ENCODE data around the gene CTDNEP1. TPM values are rescaled to one million over a fixed set of nuclear protein-coding genes. Genes with fewer than 3 reads are reported as not detected.

CTDNEP1 gene
- polyA plus RNA-seq, 2 of the 4 experiments (the other 2 are of a cell fraction): 145 to 161 TPM

DNA sequence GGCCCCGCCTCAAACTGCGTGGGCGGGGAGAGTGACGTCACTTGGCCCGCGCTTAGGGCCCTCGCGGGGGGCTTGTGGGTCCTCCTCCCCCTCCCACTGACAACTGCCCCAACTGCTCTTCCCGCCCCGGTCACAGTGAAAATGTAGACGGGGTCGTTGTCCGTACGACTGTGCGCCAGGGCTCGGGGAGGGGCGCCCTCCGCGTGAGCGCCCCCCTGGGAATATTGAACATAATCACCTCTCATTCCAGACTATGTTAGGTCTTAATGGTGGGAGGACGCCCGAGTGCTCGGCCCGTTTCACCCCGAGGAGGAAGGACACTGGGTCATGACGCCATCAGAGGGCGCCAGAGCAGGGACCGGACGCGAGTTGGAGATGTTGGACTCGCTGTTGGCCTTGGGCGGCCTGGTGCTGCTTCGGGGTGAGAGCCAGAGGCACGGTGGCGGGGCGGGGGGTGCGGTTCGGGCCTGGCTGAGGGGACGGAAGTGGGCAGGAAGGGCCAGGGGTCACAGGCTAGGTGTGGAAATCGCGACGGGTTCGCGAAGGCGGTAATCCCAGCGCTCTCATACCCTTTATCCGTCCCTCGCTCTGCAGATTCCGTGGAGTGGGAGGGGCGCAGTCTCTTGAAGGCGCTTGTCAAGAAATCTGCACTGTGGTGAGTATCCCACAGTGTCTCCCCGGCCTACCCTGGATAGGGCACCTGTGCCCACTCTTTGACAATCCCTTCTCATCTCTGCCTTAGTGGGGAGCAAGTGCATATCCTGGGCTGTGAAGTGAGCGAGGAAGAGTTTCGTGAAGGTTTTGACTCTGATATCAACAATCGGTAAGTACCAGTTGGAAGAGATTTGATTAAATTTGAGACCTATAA is 876 bp upstream of the CTDNEP1 start, which contains the start of gene ELP5 (continued):
- no peak for TF ChIP-seq SREBF2 (IDR thresholded peaks at IDR 0.05)
- TF ChIP-seq, protein P1, sequence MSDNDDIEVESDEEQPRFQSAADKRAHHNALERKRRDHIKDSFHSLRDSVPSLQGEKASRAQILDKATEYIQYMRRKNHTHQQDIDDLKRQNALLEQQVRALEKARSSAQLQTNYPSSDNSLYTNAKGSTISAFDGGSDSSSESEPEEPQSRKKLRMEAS (IDR thresholded peaks at IDR 0.05): peak; percentile 82
- TF ChIP-seq, protein P2, sequence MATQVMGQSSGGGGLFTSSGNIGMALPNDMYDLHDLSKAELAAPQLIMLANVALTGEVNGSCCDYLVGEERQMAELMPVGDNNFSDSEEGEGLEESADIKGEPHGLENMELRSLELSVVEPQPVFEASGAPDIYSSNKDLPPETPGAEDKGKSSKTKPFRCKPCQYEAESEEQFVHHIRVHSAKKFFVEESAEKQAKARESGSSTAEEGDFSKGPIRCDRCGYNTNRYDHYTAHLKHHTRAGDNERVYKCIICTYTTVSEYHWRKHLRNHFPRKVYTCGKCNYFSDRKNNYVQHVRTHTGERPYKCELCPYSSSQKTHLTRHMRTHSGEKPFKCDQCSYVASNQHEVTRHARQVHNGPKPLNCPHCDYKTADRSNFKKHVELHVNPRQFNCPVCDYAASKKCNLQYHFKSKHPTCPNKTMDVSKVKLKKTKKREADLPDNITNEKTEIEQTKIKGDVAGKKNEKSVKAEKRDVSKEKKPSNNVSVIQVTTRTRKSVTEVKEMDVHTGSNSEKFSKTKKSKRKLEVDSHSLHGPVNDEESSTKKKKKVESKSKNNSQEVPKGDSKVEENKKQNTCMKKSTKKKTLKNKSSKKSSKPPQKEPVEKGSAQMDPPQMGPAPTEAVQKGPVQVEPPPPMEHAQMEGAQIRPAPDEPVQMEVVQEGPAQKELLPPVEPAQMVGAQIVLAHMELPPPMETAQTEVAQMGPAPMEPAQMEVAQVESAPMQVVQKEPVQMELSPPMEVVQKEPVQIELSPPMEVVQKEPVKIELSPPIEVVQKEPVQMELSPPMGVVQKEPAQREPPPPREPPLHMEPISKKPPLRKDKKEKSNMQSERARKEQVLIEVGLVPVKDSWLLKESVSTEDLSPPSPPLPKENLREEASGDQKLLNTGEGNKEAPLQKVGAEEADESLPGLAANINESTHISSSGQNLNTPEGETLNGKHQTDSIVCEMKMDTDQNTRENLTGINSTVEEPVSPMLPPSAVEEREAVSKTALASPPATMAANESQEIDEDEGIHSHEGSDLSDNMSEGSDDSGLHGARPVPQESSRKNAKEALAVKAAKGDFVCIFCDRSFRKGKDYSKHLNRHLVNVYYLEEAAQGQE (IDR thresholded peaks at IDR 0.05): no peak; the same call in 1 of the 2 replicates
- peak; percentile 35; the same call in 1 of the 2 replicates for TF ChIP-seq GATA3 (IDR thresholded peaks at IDR 0.05; ENCODE audit: borderline replicate concordance)
- peak in 1 of 2 experiments; percentile 90; a peak in 3 of 5 replicates for TF ChIP-seq JUN (IDR thresholded peaks at IDR 0.05)
- TF ChIP-seq HOXB13 (CRISPR knock-in tag; IDR thresholded peaks at IDR 0.05; ENCODE audit: low read depth): no peak
- no peak for TF ChIP-seq NFE2L2 (conservative IDR thresholded peaks at IDR 0.05; ENCODE audit: low read length)
- TF ChIP-seq RNF2 (IDR thresholded peaks at IDR 0.05; ENCODE audit: borderline replicate concordance, low read depth): no peak
- no peak for TF ChIP-seq NR3C1 (IDR thresholded peaks at IDR 0.05)
- TF ChIP-seq ZNF302 (CRISPR knock-in tag; IDR thresholded peaks at IDR 0.05): no peak
- peak in 1 of 2 experiments; percentile 26; a peak in 1 of 4 replicates for TF ChIP-seq CEBPB (IDR thresholded peaks at IDR 0.05)
- TF ChIP-seq JUNB (IDR thresholded peaks at IDR 0.05): no peak
- no peak for TF ChIP-seq FOXS1 (CRISPR knock-in tag; IDR thresholded peaks at IDR 0.05)
- TF ChIP-seq HOXA7 (CRISPR knock-in tag; IDR thresholded peaks at IDR 0.05): no peak
- TF ChIP-seq, protein P3, sequence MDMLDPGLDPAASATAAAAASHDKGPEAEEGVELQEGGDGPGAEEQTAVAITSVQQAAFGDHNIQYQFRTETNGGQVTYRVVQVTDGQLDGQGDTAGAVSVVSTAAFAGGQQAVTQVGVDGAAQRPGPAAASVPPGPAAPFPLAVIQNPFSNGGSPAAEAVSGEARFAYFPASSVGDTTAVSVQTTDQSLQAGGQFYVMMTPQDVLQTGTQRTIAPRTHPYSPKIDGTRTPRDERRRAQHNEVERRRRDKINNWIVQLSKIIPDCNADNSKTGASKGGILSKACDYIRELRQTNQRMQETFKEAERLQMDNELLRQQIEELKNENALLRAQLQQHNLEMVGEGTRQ (IDR thresholded peaks at IDR 0.05): no peak
- peak; percentile 31 to 56; a peak in 4 of 5 replicates for TF ChIP-seq RAD21 (conservative IDR thresholded peaks at IDR 0.05 in 1 of 2, IDR thresholded peaks at IDR 0.05 in 1 of 2)
- no peak for TF ChIP-seq CBX2 (IDR thresholded peaks at IDR 0.05; ENCODE audit: borderline replicate concordance, low read depth)
- no peak for TF ChIP-seq EHMT2 (IDR thresholded peaks at IDR 0.05; ENCODE audit: low read depth)
- TF ChIP-seq, protein P4, sequence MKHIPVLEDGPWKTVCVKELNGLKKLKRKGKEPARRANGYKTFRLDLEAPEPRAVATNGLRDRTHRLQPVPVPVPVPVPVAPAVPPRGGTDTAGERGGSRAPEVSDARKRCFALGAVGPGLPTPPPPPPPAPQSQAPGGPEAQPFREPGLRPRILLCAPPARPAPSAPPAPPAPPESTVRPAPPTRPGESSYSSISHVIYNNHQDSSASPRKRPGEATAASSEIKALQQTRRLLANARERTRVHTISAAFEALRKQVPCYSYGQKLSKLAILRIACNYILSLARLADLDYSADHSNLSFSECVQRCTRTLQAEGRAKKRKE (CRISPR knock-in tag; IDR thresholded peaks at IDR 0.05; ENCODE audit: low read depth): no peak
- TF ChIP-seq HDAC2 (IDR thresholded peaks at IDR 0.05): no peak
- TF ChIP-seq FOSB (CRISPR knock-in tag; IDR thresholded peaks at IDR 0.05): no peak
- TF ChIP-seq CBX8 (IDR thresholded peaks at IDR 0.05): no peak
- no peak for TF ChIP-seq ZFP36 (IDR thresholded peaks at IDR 0.05; ENCODE audit: borderline replicate concordance, partially characterized antibody)
- peak; percentile 90 for TF ChIP-seq POLR2A (IDR thresholded peaks at IDR 0.05; ENCODE audit: low read length)
- TF ChIP-seq MAZ (IDR thresholded peaks at IDR 0.05; ENCODE audit: borderline replicate concordance, low read depth, low read length): no peak
